ENCODE results near the gene HSPB7.
"Not testable (repeated sequence)": the region's sequence is repeated elsewhere in the genome, so short reads cannot be mapped to it uniquely, and the experiment has no call there.

HSPB7 gene

DNA sequence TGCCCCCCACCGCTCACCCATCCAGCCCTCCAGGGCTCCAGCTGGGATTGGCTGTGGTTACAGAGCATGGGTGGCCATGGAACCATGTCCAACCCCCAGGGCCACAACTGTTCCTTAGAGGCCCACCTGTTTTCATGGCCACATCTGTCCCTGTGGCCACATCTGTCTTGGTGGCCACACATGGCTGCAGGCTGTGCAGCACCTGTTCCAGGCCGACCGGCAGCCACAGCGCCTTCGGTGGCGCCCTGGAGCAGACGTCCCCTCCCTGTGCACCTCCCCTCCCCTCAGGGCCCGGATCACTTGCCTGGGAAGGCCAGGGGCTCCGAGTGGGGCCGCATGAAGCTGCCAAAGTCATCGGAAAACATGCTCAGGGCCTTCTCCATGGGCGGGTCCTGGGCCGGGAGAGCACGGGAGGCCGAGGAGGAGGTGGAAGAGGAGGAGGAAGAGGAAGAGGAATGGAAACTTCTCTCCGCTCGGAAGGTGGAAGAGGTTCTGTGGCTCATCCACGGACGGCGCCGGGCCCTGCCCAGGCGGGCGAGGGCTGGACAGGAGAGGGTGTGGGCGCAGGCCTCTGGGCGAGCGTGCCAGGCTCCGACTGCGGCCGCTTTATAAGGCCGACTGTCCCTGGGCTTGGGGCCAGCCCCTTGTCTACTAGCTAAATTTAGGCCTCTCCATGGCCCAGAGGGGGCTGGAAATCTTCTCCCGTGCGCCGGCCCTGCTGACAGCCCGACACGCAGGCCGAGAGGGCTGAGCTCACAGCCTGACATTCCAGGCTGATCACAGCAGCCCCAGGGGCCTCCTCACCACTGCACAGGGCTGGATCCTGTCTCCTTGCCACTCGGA lies at the start of gene HSPB7:
TSS of gene HSPB7 (minus strand) at position 583 of the 843 bp plus-strand sequence. CDS start at position 503, 80 bp downstream.
- no peak for DNase-seq

DNA sequence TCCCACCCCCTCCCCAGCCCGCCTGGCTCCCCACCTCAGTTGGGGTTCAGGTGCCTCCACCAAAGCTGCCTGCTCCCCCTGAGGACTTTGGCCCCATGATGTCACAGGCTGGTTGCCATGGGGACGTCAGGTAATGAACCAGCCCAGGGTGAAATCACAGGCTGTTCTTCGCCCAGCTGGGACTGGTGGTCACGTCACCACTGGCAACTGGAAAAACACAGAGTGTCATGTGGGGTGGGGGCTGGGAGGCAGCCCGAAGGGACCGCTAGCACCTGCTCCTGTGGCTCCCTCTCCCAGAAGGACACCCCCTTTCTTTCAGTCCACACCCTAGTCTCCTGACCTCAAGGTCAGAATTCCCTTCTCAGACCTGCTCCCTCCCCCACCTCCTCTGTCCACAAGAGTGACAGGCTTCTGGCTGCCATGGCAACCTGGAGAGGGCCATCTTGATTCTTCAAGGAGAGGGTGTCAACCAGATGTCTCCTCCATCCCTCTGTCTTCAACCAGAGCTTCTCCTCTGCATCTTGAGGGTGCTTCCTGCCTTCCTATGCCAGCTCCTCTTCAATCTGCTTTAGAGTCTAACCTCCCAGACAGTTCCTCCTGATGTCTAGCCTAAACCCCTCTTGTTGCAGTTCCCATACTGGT lies 49.4 kb upstream of the HSPB7 start:
- no peak for DNase-seq

DNA sequence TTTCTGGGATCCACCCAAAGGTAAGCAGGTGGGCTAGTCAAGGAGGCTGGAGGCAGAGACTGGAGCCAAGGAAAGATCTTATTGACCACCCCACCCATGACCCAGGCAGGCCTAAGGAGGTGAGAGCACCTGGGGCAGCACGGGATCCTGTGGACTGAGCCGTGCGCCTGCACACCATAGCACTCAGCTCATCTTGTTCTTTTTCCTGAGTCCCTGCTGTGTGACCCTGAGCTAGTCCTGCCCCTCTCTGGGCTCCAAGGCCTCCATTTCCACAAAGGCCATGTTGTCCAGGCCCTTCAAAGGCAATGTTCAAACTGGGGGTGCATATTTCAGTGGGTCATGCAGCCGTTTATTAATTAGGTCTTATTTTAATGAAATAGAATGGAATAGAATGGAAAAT lies 48.4 kb upstream of the HSPB7 start:
- DNase-seq = no peak

DNA sequence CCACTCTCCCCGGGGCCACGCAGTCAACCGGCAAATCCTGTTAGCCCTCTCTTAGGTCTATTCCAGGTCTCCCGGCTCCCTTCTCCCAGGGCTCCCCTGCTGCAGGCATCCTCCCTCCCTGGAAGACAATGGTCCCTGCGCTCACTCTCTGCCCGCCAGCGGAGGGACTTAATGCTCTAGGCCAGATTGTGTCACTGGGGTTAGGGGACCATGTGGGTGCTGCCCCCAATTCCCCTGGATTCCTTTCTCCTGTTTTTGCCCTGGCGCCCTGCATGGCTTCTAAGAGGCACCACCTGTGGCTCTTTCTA lies 47.4 kb upstream of the HSPB7 start:
- no peak for DNase-seq

DNA sequence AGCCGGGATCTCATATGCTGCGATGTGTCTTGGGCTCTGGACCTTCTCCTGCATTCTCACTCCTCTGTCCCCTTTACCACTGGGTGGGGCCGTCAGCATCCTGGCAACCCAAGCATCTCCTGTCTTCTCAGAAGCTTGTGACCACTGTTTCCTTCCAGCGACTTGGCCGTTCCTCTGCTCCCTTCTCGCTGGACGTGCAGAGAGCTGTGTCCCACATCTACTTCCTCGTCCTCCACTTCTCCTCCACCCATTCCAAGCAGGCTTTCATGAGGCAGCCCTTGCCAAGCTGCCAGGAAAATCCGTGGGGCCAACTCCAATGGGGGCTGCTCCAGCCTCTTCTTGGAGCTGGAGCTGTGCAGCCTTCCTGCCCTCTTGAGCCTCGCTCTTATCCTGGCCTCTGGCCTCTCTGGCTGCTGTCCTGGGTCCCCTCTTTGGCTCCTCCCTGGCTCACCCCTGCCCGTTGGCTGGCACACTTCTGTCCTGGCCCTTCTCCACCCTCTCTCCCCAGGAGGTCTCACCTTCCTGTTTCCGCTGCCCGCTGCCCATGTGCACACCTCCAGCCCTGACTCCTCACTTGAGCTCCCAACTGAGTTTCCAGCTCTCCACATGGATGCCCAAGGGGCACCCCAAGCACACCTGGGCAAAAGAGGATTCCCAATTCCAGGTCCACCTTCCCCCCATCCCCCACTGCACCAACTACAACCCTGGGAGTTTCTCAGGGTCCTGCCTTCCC lies 46.9 kb upstream of the HSPB7 start:
- DNase-seq = no peak

DNA sequence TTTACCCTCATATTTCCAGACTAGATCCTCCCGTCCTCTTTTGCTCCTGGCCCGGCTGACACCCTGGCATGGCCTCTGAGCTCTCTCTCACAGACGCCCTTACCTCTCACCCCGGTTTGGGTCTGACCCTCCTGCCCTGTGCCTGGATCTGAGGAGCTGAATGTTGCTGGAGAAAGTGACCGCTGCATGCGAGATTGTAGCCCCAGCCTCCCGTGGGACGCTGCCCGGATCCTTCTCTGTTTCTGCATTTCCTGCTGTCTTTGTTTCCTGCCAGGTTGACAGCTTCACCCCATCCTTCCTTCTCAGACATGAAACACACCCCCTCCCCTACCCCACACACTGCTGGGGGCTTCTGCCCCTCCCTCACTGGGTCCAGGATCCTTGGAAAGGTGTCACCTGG lies 46.1 kb upstream of the HSPB7 start:
- DNase-seq = no peak

DNA sequence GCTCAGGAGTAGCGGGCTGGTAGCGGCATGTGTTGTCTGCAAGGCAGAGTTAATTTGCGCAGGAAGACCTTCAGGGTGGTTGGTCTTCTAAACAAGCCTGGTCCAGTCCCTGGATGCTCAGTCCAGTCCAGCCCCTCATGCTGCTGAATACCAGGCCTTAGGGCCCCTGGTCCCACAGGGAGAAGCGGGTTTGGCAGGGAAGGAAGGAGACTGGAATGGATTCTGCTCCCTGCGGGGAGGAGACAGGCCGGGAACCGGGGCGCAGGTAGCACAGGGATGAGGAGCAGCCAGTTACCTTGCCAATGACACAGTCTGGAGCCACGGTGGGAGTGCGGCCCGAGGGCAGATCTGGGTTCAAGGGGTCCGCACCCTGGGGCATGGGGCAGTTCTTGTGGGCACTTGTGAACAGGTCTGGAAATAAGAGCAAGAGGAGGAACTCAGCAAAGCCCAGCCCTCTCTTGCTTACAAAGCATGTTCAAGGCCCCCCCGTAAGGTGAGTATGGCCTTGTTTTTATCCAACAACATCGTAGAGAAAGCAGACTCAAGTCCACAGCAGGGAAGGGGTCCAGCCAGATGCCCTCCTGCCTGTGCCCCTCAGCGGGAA lies 45.5 kb upstream of the HSPB7 start:
- DNase-seq = no peak

DNA sequence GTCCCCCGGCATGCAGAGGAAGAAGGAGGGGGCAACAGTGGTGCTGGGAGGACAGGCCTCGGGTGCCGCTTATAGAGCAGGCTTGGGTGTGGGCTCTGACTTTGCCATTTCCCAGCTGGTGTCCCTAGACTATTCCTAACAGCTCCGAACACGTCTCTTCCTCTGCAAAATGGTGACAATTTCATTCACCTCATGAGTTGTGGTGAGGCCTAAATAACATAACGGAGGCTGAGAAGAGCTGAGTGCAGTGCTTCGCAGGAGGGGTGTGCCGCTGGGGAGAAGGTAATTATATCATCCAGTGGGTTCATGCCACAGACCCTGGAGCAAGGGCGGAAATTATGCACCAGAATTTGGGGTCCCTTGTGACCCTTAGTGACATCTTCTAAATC lies 44.8 kb upstream of the HSPB7 start:
- DNase-seq = not testable (repeated sequence)

DNA sequence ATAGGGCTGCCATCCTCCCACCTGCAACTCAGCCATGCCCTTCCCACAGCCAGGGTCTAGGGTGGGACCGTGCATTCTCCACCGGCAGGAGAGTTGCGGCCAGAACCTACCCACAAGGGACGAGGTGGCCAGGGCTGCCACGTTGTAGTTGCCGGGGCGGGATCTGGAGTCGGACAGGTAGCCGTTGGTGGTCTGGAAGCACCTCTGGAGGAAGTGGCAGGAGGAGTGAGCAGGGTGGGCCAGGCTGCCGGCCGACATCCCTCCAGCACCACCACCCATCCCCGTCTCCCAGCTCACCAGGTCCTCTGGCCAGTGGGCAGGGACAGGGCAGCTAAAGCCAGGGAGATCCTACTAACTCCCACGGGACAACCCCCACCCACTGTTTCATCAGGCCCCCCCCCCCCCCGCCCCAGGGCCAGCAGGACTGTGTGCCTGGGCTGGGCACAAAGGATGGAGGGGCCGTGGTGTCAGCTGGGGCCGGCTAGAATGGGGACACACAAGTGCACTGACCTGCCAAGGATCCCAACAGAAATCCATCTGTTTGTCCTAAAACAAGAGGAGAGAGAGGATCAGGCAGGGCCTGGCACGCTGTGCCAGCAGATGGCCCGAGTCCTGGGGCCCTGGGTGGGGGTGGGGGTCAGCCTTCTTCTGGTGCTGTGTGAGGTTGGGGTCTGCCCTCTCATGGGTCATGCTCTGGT lies 44.3 kb upstream of the HSPB7 start:
- DNase-seq = not testable (repeated sequence)

DNA sequence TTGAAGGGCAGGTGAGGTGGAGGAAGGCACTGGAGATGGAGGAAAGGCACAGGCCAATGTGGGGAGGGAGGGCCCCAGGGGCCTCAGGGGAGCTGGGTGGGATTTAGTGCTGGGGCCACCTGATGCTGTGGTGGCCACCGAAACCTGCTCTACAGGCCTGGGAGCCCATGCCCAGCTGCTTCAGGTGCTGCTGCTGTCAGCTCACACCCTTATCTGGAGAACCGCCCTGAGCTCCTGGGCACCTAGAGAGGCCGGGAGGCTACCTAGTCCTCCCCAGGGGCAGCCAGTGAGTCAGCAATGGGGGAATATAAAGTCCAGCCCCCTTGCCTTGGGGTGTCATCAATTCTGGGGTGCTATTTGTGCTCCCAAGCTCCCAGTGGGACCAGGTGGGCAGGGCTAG lies 43.4 kb upstream of the HSPB7 start:
- no peak for DNase-seq

DNA sequence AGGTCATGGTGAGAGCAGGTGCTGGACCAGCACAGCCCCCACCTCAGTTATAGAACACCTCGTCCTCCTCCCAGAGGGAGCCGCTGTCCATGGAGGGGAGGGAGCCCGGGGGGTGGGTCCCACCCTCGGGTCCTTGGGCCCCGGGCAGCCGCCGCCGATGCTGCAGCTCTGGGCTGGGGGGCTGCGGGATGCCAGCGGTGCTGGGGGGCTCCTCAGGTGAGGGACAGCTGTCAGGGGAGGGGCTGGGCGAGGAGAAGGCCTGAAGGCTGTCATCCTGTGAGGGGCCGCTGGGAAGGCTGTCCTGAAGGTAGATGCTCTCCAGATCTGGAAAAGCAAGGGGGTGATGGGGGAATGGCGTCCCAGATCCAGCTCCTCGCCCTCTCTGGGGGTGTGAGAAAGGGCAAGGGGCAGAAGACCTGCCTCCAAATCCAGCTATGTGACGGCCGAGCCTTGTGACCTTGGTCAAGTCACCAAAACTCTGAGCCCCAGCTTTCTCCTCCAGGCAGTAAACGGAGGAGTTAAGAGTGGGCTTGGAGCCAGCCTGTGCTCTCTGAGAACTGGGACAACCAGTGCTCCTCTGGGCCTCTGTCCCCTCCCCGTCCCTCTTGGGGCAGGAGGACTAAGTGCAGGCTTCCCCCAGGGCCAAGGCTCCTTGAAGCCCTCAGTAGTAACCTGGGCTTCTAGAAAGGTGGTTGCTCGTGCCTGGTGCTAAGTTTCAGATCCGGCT lies 40.7 kb upstream of the HSPB7 start:
- not testable (repeated sequence) for DNase-seq

DNA sequence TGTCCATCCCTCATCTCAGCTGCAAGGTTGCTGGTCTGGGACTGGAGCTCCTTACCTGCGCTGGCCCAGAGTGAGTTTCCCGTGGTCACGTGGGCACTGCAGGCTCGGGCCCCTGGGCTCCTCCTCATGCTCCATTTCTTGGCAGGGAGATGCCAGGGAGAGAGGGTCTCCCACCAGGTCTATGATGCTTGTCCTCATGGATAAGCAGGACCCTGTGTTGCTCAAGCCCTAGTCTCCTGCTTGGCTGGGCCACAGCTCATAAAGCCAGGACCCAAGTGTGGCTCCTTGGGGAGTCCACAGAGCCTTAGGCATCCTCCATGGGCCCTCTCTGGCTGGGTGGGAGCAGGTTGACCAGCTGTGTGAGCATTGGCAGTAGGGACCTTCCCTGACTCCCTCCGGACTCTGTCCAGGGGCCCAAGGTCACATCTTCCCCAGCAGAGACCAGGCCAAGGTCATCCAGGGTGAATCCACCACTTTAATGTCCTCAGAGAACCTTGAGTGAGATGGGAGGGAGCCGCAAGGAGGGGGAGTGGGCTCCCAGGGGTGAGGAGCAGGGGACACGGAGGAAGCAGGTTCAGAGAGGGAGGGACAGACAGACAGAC lies 39.6 kb upstream of the HSPB7 start:
- not testable (repeated sequence) for DNase-seq

DNA sequence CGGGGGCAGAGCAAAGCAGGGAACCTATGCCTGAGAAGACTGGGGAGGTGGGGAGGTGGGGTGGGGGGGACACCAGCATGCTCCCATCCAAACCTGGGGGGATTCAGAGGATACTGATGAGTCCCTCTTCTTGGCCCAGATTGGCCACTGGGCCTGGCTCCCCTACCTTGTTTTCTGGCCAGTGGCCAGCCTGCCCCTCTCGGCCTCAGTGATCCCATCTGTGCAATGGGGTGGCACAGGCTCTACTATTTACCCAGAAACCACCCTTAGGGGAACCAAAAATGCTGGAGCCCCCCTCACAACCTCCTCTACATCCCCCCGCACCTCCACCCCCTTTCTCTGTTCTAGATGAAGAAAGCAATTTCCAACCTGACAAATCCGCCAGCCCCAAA lies 38.7 kb upstream of the HSPB7 start:
- not testable (repeated sequence) for DNase-seq

DNA sequence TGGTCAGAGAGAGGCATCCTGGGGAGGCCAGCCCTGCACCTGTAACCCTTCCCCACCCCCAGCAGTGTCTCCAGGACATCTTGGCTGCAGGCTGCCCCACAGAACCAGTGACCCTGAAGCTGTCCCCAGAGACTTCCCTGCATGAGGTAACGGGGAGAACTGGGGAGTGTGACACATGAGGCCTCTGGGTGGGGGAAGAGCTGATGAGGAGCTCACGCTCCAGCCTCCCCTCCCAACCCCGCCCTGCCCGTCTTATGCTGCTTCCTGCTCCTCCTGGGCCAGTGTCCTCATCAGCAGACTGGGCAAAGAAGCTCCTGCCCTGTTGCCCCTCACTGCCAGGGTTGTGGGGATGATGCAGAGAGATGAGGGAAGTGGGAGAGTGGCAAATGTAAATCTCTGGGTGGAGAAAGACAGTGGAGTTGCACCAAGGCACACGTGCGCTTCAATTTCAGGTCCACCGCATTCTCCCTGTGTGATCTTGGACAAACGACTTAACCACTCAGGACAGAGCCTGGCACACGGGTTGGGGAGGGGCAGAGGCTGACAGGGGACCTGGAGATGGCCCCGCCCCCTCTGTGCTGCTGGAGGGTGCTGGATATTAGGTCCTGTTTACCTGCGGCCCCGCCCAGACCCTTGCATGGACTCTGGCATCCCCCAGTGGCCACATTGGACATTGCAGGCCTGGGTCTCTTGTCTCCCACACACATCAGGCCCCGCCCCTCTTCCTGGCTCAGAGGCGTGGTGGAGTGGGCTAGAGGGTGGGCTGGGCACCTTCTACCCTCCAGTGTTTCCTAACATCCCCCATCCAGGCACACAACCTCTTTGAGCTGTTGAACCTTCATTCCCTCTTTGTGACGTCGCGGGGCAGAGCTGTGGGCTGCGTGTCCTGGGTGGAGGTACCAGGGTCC lies 38.0 kb upstream of the HSPB7 start:
- peak; percentile 85 for DNase-seq

DNA sequence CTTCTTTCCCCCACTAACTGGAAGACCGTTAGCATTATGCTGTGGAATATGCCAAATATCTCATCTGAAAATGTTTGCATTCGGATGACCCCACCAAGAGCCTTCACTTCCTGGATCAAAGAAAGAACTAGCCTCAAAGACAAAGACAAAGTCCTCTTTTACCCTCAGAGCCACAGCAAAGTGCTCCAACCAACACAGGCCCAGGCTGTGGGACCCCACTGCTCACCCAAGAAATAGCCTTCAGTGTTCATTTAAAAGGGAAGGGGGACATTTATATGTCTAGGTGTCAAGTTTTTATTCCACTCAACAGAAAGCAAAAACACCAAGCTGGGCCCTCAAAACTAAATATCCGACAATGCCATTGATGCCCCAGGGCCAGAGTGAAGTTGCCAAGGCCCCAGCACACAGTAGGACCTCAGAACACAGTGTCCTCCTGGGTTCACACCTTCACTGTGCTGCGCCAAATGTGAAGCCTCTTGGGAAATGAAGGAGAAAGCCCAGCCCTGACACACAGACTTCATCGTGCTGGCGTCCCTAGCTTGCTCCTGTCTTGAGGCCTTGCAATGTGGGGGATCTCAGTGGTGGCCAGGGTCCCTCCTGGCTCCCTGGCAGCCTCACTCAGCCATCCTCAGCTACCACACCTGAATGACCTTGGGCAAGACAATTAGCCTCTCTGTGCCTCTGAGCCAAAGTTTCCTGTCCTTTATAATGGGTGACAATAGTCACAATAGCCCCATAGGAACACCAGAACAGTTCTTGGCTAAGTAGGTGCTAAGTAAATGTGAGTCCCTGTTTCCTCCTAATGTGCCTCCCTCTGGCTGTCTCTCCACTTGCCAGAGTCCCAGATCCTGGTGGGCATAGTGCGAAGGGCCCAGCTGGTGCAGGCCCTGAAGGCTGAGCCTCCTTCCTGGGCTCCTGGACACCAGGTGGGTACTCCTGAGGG lies 37.0 kb upstream of the HSPB7 start:
- DNase-seq = no peak

DNA sequence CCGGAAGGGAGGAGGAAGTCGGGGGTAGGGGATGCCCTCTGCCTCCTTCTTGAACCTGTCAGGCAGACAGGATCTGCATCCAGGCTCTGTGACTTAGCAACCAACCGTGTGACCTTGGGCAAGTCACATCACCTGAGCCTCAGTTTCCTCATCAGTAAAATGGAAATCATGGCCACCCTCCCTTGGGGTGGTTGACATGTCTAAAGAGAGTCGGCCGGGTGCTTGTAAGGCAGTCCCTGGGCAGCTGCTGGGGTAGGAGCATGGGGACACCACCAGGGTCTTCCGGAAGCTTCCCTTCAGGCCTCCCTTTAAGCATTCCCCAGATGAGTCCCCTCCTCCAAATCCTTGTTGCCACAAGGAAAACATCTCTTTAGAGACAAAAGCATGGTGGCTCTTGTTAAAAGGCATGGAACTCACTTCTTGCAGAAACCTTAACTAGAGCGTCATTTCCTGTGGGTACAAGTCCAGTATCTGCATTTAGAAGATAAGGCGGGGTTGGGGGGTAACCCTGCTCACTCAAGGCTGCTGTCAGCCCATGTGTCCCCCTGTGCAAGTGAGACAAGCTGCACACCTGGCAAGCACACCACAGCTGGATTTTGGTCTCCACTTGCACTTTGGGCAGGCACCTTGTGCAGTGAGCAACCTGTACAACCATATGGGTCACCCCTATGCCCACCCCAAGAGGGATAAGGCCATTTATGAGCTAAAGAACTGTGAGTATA lies 36.1 kb upstream of the HSPB7 start:
- DNase-seq = no peak

DNA sequence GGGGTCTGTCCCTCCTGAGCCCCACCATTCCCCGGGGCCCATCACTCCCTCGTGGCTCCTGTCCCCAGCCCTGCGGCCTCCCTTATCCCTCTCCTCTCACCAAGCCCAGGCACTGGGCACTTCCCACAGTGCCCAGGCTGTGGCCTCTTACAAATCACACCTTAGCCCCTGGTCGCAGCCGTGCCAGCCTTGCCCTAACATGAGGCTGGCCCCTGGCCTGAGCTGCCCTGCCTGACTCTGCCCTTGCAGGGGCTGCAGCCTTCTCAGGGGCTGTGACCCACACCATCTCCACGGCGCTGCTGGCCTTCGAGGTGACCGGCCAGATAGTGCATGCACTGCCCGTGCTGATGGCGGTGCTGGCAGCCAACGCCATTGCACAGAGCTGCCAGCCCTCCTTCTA lies 34.1 kb upstream of the HSPB7 start:
- not testable (repeated sequence) for DNase-seq

DNA sequence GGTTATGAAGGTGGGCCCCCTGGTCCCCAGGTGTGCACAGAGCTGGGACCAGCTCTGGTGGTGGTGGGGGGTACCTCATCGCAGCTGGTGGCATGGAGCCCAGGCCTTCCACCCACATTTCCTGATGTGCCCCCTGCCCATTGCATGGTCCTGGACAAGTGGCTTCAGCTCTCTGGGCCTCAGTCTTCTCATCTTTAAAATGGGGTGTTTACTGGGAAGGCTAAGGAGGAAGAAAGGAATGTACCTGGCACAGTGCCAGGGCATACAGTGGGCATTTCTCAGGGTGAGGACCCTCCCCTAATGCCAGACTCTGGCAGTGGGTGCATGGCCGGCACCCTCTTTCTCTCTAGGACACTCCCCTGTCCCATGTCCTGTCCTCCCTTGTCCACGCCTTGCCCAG lies 33.2 kb upstream of the HSPB7 start:
- DNase-seq = no peak

DNA sequence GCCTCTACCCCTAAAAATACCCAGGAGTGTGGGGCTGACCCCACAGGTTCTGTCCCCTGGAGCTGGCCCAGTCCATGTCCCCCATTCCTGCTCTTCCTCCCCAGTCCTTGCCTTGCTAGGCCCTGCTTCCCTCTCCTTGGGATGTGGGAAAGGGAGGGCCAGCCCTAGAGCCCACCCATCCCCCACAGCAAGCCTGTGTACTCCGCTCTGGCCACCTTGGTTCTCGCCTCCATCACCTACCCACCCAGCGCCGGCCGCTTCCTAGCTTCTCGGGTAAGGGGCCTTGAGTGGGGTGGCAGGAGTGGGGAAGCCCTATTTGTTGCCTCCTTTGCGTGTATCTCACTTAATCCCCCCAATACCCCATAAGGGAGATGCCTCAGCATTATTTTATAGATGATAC lies 32.5 kb upstream of the HSPB7 start:
- DNase-seq = no peak

Measured in CD4-positive, alpha-beta T cell treated with Interleukin-12 subunit alpha and Interleukin-12 subunit beta, for 1 hour (primary cell).